ENCODE results near the gene ANKS3. TPM values are rescaled to one million over a fixed set of nuclear protein-coding genes. Genes with fewer than 3 reads are reported as not detected.
A peak's percentile ranks its signal among the peaks of the same experiment; 100 is the strongest.
"Not testable (repeated sequence)": the region's sequence is repeated elsewhere in the genome, so short reads cannot be mapped to it uniquely, and the experiment has no call there.

Gene ANKS3
- total RNA-seq, 4 donors from 2014 or later: 29.3 to 58.8 (median 51.8) TPM

GRCh38 chr16:4650443-4651074 is 83.5 kb downstream of the ANKS3 start:
- not testable (repeated sequence) for H3K9me3 ChIP-seq, H3K27ac ChIP-seq, H3K27me3 ChIP-seq, H3K4me3 ChIP-seq, H3K4me1 ChIP-seq
- peak; percentile 42 to 73 (median 59) for TF ChIP-seq CTCF (IDR thresholded peaks at IDR 0.05)
- peak in 1 of 2 donors; percentile 32 for DNase-seq (ENCODE audit: low spot score in 2 of 2)
- 84 to 88% methylated on average over 15 of the region's 15 CpGs for WGBS, 2 donors
- peaks cover 0 to 82% (median 8%) of the 10 kb centered on the region in 3 donors for H3K36me3 ChIP-seq

- peaks cover 0 to 80% (median 8%) of the 10 kb centered on the region in 3 donors for H3K36me3 ChIP-seq
- WGBS, 2 donors: 93 to 95% methylated on average over 25 of the region's 25 CpGs
- TF ChIP-seq CTCF (IDR thresholded peaks at IDR 0.05) (no peak), POLR2A (IDR thresholded peaks at IDR 0.05) (no peak), EP300 (IDR thresholded peaks at IDR 0.05) (no peak)
- H3K27ac ChIP-seq: no peak overlapping the region
- H3K4me3 ChIP-seq: no peak overlapping the region
- peaks cover 0 to 7% (median 0%) of the 10 kb centered on the region in 4 donors for H3K4me1 ChIP-seq
- no peaks in the 10 kb centered on the region for H3K9me3 ChIP-seq
- no peak for DNase-seq (ENCODE audit: low spot score in 2 of 2)
- H3K27me3 ChIP-seq: no peaks in the 10 kb centered on the region
Observed at GRCh38 chr16:4649744-4650442, 84.2 kb downstream of the ANKS3 start.

- H3K27me3 ChIP-seq: no peaks in the 10 kb centered on the region
- no peak overlapping the region for H3K4me3 ChIP-seq
- no peak overlapping the region for H3K27ac ChIP-seq
- H3K9me3 ChIP-seq: no peaks in the 10 kb centered on the region
- H3K4me1 ChIP-seq: peaks cover 0 to 7% (median 0%) of the 10 kb centered on the region in 4 donors
- 95 to 97% methylated on average over 13 of the region's 13 CpGs for WGBS, 2 donors
- TF ChIP-seq POLR2A (IDR thresholded peaks at IDR 0.05) (no peak), CTCF (IDR thresholded peaks at IDR 0.05) (no peak), EP300 (IDR thresholded peaks at IDR 0.05) (no peak)
- no peak for DNase-seq (ENCODE audit: low spot score in 2 of 2)
- peaks cover 0 to 71% (median 8%) of the 10 kb centered on the region in 3 donors for H3K36me3 ChIP-seq
Observed at GRCh38 chr16:4648917-4649316, 85.2 kb downstream of the ANKS3 start.

- Histone ChIP-seq H3K4me1 (peaks cover 0 to 7% (median 0%) of the 10 kb centered on the region in 4 donors), H3K4me3 (no peak overlapping the region), H3K27me3 (no peaks in the 10 kb centered on the region), H3K9me3 (no peaks in the 10 kb centered on the region), H3K36me3 (peaks cover 0 to 58% (median 0%) of the 10 kb centered on the region in 3 donors), H3K27ac (no peak overlapping the region)
- WGBS, 2 donors: 97% methylated on average over 6 to 8 of the region's 8 CpGs
- DNase-seq (ENCODE audit: low spot score in 2 of 2): no peak
- TF ChIP-seq CTCF (IDR thresholded peaks at IDR 0.05) (no peak), EP300 (IDR thresholded peaks at IDR 0.05) (no peak), POLR2A (IDR thresholded peaks at IDR 0.05) (no peak)
Observed at GRCh38 chr16:4647644-4647980, 86.5 kb downstream of the ANKS3 start.
